NCI-H82 (cell line): ENCODE results near the gene CLCA4.
A peak's percentile ranks its signal among the peaks of the same experiment; 100 is the strongest.

Experiments
- DNase-seq: peaks from one replicate; lab custom pipeline; 2025; lab: John Stamatoyannopoulos, UW

Gene CLCA4, protein sequence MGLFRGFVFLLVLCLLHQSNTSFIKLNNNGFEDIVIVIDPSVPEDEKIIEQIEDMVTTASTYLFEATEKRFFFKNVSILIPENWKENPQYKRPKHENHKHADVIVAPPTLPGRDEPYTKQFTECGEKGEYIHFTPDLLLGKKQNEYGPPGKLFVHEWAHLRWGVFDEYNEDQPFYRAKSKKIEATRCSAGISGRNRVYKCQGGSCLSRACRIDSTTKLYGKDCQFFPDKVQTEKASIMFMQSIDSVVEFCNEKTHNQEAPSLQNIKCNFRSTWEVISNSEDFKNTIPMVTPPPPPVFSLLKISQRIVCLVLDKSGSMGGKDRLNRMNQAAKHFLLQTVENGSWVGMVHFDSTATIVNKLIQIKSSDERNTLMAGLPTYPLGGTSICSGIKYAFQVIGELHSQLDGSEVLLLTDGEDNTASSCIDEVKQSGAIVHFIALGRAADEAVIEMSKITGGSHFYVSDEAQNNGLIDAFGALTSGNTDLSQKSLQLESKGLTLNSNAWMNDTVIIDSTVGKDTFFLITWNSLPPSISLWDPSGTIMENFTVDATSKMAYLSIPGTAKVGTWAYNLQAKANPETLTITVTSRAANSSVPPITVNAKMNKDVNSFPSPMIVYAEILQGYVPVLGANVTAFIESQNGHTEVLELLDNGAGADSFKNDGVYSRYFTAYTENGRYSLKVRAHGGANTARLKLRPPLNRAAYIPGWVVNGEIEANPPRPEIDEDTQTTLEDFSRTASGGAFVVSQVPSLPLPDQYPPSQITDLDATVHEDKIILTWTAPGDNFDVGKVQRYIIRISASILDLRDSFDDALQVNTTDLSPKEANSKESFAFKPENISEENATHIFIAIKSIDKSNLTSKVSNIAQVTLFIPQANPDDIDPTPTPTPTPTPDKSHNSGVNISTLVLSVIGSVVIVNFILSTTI

DNA sequence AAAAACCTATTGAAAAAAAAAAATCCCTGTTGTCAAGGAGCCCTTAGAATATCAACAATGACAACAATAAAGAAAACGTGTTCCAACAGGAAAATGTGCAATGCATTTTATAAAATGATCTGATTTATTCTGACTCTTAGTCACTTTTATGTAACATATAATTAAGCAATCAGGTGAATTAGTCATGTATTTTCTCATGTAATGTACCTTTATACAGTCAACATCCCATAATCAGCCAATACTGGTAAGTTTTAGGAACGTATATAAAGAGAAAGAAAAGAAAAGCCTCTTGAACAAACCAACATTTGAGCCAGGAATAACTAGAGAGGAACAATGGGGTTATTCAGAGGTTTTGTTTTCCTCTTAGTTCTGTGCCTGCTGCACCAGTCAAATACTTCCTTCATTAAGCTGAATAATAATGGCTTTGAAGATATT lies at the start of gene CLCA4:
CLCA4 (plus strand) TSS at position 292 of the 435 bp plus-strand sequence; CDS start at position 334, 42 bp downstream.
- no peak for DNase-seq

DNA sequence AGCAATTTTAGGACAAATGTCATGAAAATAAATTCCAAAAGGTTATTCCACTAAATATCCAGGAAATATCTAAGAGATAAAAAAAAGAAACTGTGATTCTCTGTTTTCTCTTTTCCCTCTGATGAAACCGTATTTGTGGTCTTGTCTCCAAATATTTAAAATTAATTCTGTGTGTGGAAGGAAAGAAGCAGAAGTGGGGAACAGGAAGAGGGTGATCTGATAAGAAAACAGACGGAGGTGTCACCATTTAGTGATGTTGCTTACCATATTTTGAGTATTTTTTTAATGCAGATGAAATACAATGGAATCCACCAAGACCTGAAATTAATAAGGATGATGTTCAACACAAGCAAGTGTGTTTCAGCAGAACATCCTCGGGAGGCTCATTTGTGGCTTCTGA lies 48.6 kb upstream of the CLCA4 start:
- no peak for DNase-seq

DNA sequence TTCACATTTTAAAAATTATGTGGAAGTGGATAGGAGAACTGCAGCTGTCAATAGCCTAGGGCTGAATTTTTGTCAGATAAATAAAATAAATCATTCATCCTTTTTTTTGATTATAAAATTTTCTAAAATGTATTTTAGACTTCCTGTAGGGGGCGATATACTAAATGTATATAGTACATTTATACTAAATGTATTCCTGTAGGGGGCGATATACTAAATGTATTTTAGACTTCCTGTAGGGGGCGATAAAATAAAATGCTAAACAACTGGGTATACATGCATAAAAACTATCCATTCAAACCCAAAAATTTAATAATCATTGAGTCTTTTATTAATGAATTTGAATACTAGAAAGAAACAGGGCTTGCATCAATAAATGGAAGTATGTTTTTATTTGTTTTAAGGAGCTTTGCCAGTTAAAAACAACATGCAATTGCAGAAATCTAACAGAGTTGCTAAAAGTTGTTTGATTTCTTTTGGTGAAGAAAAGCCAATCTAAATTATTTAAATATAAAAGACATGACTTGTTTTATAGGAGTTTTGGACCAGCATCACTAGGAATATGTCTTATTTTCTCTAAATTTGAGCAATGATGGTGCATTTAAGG lies 46.8 kb upstream of the CLCA4 start:
- peak; percentile 89 for DNase-seq

DNA sequence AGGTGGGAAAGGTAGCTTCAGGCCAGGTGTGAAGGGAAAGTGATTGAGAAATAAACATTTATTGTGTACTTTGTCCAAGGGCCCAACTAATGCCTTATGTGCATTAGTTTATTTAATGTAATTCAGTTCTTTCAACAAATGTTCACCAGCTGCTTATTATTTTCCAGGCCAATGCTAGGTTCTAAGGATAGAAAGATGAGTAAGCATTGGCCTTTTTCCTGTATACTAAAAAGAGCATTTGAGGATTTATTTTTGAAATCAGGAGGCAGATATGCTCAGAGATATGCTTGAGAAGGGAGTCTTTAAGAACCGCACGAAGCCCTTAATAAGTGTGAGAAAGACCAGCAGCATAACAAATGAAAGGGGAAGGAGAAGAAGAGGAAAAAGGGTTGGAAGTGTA lies 46.2 kb upstream of the CLCA4 start:
- DNase-seq: no peak

DNA sequence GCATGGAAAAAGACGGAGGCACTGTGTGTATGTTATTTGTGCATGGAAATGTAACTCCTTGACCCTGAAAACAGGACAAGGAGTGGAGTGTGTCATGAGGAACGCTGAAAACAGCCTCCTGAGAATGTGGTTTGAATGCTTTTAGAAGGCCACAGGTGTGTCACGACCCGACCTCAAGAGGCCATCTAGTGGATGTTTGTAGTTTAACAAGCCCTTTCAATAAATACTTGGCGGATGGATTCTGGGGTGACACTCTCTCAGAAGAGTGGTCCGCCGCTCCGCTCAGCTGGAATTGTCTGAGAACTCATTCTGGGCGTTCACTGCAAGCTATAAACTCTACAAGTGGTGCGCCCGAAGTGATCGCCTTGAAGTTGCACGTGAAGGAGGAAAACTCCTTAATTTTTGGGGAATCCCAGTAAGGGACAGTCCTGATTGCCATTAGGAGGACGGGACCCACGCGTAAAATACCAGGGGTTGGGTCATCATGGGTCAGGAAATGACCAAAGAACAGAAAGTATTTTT lies 44.7 kb upstream of the CLCA4 start:
- peak; percentile 18 for DNase-seq

DNA sequence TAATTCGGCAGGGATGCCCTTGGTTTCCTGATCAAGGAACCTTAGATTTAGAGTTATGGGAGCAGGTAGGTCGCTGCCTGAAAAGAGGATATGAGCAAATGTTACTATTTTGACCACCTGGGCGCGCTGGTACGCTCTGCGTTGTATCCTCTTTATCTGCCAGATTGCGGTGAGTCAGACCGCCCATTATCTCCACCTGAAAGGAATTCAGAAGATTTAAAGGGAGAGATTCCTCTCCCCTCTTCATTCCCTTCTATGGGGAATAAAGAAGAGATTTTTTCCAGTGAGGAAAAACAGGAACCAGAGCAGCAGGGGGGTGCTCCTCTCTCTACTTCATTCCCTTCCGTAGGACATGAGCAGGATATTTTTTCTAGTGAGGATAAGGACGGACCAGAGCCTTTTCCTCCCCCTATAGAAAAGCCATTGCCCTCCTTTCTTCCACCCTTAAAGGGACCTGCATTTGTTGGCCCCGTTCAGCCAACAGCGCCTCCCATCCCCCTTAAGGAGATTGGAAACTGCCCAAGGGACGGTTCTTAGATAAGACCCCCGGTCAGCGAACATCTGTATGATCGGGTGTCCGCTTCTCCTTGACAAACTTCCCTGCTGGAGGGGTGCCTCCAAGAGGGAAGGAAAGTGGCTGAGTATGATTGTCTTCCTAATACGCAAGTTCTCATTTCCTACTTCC lies 44.0 kb upstream of the CLCA4 start:
- DNase-seq: peak; percentile 11

DNA sequence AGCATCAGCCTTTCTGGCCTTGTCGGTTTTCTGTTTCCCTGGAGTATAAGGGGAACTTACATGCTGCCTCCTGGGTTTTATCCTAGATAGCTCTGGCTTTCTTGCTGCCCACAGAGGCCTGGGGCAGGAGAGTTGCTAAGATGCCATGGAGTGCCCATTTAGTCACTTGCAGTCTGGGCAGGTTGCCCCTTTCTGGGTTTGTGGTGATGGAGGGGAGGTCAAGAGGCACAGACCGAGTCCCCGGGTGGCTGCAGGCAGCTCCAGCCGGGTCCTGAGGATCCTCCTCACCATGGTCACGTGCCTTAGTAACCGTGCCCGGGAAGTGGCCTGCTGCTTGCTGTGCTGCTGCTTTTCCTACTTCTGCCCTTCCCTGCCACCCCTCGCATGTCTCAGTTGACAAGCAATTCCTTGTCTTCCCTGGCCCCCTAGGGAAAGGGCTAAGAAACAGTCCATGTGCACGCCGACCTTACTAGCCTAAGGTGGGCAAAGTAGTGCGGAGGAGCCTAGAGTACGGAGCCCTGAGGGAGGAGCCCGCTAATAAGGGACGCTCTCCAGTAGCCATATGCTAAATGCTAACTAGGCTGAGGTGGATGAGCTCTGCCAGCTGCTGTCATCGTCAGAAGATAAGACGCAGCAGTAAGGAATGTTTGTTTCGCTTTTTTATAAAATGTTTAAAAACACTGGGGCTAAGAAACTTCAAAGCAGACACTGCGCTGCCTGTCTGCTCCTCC lies 43.3 kb upstream of the CLCA4 start:
- DNase-seq: peak; percentile 79

DNA sequence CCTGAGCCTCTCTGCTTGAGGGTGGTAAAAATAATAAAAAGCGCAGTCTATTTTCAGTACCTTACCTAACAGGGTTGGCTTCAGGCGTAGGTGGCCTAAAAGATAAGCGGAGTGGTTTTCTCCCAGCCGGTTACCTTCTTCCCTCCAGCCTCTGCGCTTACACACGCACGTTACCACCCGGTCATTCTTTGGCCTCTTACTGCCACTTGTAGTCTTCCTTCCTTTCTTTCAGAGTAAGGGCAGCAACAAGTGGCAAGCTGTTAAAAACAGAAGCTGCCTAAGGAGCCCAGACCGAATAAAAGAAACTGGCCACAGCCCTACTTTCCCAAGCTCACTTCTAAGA lies 42.8 kb upstream of the CLCA4 start:
- no peak for DNase-seq

DNA sequence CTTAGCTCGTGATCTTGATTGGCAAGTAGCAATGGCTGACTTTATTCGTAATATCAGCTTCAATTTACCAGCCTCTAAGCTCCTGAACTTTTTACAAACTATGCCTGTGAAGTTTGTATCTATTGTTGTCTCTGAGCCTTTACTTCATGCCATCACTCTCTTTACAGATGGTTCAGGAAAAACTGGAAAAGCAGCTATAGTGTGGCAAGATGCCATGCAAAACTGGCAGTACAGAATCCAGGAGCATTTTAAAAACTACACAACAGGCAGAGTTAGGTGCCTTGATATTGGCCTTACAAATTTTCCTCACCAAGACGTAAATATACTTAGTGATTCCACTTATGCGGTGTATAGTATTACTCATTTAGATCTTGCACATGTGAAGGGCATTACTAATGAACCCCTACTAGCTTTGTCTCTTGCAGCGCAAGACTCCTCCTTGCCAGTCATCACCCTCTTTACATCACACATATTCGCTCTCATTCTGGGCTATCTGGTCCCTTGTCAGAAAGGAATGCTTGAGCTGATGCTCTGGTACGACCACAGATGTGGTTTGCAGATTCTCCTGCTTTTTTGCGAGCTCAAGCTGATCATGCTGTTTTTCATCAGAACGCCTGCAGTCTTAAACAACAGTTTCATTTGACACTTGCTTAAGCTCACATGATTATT lies 41.8 kb upstream of the CLCA4 start:
- no peak for DNase-seq

DNA sequence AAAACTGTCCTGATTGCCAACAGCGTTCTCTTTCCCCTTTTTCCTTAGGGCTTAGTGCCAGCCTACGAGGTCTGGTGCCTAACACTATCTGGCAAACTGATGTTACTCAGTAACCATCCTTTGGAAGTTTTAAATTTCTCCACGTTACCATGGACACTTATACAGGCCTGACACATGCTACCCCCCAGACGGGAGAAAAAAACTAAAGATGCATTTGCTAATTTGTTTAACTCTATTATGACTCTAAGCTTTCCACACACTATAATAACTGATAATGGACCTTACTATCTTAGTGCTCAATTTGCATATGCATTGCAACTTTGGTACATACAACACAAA lies 41.3 kb upstream of the CLCA4 start:
- no peak for DNase-seq

DNA sequence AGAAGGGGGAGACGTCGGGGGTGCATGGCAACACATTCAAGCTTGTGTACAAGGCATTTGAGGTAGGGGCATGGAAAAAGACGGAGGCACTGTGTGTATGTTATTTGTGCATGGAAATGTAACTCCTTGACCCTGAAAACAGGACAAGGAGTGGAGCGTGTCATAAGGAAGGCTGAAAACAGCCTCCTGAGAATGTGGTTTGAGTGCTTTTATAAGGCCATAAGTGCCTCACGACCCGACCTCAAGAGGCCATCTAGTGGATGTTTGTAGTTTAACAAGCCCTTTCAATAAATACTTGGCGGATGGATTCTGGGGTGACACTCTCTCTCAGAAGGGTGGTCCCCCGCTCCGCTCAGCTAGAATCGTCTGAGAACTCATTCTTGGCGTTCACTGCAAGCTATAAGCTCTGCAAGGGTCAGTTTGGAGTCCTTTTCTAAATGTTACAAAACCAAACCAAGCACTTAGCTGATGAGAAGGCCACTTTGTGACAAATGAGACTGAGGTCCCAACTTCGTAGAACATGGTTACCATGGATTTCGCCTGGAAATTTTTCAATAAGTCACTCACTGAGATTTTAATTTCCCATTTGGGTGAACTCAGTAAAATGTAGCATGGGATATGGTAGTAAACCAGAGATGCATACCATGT lies 38.8 kb upstream of the CLCA4 start:
- DNase-seq: peak; percentile 67

DNA sequence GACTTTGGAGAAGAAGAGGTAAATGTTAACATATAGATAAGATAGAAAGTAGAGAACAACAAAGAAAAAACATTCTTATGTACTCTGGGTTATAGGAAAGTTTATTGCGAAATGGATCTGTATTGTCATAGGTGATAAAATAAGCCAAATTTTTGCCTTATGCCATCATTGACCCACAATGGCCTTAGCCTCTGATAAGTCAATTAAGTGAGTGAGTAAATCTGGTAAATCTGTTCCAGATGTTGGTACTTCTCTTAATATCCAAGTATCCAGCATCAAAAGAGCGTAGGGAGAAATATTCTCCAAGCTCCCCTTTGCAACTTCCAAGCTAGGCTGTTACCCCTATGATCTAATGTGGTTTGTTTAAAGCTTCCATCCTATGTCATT lies 38.3 kb upstream of the CLCA4 start:
- peak; percentile 32 for DNase-seq

DNA sequence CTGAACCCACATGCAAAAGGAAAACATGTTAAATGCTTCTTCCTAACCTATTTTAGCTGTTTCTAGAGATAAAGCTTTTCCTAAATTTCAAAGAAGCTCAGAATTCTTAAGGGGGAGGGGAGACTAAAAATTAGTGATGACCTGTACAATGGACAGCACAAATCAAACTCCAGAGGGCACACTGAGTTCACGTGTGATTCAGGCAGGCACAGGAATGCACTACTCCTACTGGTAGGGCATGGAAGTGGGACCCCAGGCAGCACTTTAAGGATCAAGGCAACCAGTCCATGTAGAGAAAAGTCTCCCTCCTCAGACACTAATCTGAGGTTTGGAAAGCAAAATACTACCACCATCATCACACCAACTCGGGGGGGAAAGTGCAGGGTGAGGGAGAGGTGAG lies 31.3 kb upstream of the CLCA4 start:
- peak; percentile 59 for DNase-seq

DNA sequence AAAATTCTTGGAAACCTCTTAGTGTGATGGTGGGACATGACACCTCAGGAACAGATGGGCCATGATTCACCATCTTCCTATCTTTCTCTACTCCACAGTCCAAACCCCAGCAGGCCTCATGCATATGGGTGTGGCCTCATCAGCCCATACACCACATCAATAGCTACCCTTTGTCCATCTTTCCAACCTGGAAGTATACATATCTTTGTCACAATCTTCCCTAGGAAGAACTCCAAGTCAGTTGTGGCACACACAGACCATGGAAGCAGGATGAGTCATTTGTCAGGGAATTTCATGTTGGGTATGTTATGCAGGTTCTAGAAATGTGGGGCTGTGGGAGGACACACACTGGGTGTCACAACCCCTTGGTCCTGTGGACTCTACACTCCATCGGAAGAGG lies 30.5 kb upstream of the CLCA4 start:
- DNase-seq: no peak

DNA sequence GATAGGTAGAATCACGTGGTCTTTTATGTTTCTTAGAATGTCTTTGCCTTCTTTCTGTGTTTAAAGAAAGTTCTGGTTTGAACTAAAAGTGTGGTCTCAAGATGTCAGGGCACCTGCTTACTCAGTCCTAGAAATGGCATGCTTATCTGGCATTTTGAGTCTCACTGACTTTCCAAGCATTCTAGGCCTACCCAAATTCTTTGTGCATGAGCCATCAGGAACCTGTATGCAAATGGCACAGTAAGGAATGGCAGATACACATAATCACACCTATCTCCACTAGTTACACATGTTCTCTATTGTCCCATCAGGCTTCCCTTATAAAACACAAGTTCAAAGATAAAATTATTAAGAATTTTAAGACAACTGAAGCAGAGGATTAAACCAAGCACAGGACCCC lies 29.5 kb upstream of the CLCA4 start:
- DNase-seq: no peak

DNA sequence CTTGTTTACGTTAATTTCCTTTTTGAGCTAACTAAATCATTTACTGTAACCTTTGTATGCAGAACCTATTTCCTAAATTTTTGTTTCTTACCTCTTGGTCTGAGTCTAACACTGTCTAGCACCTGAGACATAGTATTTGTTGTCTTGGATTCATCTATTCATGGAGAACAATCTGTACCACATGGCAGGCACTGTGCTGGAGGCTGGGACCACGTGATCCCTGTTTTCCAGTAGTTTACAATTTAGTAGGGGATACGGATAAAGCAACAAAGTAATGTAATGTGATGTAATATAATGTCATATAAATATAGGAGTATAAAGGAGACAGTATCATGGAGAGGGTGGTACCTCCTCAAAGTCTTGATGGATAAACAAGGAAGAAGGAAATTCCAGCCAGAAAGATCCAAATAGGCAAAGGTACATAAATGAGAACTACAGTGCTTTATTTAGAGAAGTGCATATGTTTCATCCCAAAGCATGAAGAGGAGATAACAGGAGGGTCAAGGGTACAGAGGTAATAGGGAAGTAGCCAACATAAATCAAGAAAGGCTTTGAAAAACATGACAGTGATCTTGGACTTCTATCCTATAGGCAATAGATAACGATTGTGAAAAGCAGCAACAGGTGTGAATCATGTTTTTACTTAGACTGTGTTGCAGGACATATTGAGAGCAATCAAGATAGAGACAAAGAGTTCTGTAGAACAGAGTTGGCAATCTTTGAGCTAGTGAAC lies 25.9 kb upstream of the CLCA4 start:
- no peak for DNase-seq

DNA sequence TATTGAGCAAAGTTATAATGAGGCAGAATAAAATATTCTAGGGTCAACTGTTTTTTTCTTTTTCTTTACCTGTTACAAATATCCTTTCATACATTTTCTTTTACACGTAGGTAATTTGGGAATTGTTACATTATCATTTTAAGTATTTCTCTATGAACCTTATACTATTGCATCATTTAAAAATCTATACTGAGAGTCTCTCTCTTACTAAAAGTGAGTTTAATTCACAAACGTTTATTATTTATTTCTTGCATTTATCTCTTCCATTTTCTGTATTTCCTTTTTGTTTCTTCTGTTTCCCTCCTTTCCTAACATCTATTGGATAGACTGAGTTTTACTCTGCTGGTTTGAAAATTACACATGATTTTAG lies 25.4 kb upstream of the CLCA4 start:
- DNase-seq: no peak

DNA sequence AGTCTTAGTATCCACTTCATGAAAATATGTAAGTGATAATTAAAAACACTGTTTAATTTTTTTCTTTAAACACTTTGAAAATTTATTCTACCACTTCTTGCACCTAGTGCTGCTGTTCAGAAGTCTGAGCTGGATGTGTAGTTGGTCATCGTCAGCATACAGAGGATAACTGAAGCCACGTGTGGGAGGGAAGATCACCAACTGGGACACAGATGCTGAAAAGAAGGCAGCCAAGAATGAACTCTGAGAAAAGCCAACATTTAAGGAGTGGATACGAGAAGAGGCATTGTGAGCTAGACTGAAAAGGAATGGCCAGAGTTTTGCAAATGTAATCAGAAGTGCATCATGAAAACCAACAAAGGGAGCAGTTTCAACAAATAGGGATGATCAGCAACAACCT lies 24.6 kb upstream of the CLCA4 start:
- no peak for DNase-seq

DNA sequence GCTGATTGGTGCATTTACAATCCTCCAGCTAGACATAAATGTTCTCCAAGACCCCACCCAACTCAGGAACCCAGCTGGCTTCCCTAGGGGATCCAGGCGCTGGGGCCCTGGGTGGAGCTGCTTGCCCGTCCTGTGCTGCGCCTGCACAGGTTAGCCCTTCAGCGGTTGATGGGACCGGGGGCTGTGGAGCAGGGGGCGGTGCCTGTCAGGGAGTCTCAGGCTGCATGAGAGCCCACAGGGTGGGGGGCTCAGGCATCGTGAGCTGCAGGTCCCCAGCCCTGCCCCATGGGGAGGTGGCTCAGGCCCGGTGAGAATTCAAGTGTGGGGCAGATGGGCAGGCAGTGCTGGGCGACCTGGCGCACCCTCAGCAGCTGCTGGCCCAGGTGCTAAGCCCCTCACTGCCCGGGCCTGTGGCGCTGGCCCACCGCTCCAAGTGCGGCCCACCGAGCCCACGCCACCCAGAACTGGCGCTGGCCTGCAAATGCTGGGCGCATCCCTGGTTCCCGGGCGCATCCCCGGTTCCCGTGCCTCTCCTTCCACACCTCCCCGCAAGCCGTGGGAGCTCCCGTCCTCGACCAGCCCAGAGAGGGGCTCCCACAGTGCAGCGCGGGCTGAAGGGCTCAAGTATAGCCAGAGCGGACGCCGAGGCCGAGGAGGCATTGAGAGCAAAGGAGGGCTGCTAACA lies 23.1 kb upstream of the CLCA4 start:
- DNase-seq: no peak
